COR-L47 (cell line): ENCODE results near the gene HMGB4.

ENCODE experiments used
- DNase-seq: peaks from one replicate; lab custom pipeline; 2025; lab: John Stamatoyannopoulos, UW

HMGB4 gene

DNA sequence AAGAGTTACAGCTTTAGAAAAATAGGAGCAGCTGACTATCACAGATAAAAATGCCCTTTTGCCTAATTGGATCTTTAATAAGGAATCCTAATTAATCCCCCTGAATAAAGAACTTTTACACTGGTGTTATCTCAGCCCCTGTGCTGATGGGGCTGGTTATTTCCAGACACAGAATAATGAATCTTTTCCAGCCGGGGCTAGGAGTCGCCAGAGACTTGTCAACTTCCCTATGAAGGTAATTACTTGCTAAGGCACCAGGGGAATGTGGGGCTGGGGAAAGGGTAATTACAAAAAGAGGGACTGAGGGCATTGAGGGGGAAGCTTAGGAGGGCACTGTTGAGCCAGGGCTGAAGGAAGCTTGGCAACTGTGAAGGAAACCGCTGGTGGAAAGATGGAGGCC lies 34.5 kb downstream of the HMGB4 start:
- no peak for DNase-seq

GRCh38 chr1:33898881-33899280 lies 35.0 kb downstream of the HMGB4 start:
- no peak for DNase-seq

- DNase-seq, result no peak
Observed at GRCh38 chr1:33899746-33900145, 35.9 kb downstream of the HMGB4 start.

DNA sequence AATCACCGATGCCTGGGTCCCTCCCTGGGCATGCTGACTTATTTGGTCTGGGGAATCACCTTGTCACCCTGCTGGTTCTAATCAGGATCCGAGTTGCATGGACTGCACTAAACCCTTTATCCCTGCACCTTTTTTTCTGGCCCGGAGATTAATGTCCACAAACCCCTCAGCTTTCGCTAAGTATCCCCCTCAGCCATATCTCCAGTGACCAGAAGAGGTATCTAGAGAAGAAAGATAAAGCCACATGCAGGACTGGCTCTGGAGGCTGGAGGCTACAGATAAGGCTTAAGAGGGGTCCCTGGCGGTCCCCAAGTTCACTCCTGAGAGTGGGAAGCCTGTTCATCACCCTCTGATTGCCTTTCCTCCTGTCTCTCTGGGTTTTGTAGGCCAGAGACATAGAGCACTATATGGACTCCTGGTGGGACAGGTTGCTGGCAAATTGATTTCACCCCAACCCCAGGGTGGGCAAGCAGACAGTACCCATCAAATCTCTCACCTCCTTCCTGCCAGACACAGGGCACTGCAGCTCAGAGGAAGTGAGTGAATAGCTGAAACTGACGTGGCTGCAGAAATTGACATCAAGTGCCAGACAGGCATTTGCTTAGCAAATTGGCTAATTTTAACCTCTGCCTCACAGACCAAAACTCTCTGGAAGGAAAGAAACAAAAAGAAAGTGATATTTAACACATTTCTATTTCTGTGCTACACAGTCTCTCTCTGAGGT lies 38.8 kb downstream of the HMGB4 start:
- DNase-seq, result no peak

DNA sequence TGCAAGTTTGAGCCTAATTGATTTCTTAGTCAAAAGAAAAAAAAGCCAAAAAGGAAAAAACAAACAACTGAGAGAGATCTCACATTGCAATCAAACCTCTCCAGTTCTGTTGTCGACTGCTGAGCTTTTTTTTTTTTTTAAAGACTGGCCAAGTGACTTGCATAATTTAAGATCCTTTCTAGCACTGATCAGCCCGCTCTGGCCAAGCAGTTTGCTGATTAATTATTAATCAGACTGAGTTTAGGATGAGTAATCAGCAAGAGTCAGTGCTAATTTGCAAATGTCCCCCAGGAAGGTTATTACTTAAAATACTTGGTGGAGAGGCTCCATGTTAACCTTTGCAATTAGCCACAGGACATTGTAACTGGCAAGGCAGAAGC lies 39.3 kb downstream of the HMGB4 start:
- no peak for DNase-seq

DNA sequence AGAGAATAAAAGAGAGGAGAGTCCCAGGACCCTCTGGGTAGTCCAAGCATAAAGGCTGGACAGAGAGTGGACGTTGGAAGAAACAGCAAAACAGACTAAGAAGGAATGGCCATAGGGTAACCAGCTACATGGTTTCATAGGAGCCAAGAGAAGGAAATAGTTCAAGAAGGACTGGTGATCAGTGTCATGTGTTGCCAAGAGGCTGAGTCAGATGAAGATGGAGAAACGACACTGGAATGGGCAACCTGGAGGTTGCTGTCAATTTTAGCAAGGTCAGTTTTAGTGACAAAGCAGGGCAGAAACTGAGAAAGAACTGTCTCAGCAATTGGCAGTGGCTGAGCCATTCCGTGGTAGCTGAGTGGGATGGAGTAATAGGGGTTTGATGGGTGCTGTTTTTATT lies 41.4 kb downstream of the HMGB4 start:
- no peak for DNase-seq

GRCh38 chr1:33906156-33906555 lies 42.3 kb downstream of the HMGB4 start:
- no peak for DNase-seq

DNA sequence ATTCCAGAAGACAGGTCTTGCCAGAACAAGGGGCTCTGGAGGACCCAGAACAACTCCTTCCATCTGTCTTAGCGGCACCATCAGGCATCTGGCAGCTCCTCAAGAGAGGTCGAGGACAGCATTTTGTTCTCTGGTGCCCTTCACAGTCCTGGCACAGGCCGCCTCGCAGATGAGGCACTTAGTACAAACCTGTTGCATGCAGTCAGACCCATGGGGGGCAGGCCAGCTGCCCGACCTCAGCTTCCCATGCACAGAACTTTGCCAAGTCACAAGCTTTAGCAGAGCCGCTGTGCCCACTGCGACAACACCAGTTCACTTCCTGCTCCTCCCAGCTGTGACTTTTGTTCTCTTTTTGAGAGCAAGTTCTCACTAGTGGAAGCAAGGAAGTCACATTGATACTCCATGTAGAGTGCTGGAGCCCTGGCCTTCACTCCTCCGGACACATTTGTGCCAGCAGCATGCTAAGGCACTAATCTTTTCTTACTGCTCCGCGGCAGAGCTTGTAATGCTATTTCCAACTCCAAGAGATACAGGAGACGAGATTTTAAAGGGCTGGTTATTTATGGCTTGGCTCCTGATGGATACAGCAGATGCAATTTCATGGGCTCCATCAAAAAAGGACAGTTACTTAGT lies 44.6 kb downstream of the HMGB4 start:
- DNase-seq, result no peak
